Activated CD8-positive, alpha-beta T cell treated with anti-CD3 and anti-CD28 coated beads for 36 hours (primary cell): Measurements from ENCODE around the gene DRG2. TPM values are rescaled to one million over a fixed set of nuclear protein-coding genes. Genes with fewer than 3 reads are reported as not detected.

Source experiments
- ATAC-seq: fragments of 200-7000 bp; cut with Tn5 transposase; one replicate; pipeline ENCODE4 v1.10.0; 2021; ENCODE audit warnings: mild to moderate bottlenecking, moderate library complexity
- CTCF ChIA-PET: fragments of 350-600 bp; sonication (Branson Sonifier 250); formaldehyde crosslinking; loops from one replicate; lab custom pipeline; 2021; ENCODE audit warnings: antibody characterized with exemption; lab: Charles Lee
- POLR2A ChIA-PET: fragments of 350-600 bp; sonication (Branson Sonifier 250); formaldehyde crosslinking; loops from one replicate; lab custom pipeline; 2021; ENCODE audit warnings: antibody characterized with exemption; lab: Charles Lee
- DNase-seq: peaks from one replicate; pipeline ENCODE4 v3.0.0-alpha.2; 2020
- H3K27ac Mint-ChIP-seq: one replicate; pipeline ENCODE4 v1.8.0; 2021; ENCODE audit warnings: mild to moderate bottlenecking, mixed read lengths
- H3K27me3 Mint-ChIP-seq: one replicate; pipeline ENCODE4 v1.8.0; 2021; ENCODE audit warnings: mixed read lengths
- H3K36me3 Mint-ChIP-seq: one replicate; pipeline ENCODE4 v1.8.0; 2021; ENCODE audit warnings: low read depth, mixed read lengths
- H3K4me1 Mint-ChIP-seq: one replicate; pipeline ENCODE4 v1.8.0; 2021; ENCODE audit warnings: low read depth, mixed read lengths
- H3K4me3 Mint-ChIP-seq: one replicate; pipeline ENCODE4 v1.8.0; 2021; ENCODE audit warnings: mild to moderate bottlenecking, moderate library complexity, mixed read lengths
- H3K9me3 Mint-ChIP-seq: one replicate; pipeline ENCODE4 v1.8.0; 2021; ENCODE audit warnings: mixed read lengths
- CTCF ChIP-seq: fragments of 200-600 bp; IDR thresholded peaks from one replicate; pipeline ENCODE4 v1.8.0; 2022; ENCODE audit warnings: antibody characterized with exemption, mild to moderate bottlenecking
- intact Hi-C: fragments of 100-400 bp; cut with micrococcal nuclease; formaldehyde crosslinking; loops from one replicate; pipeline ENCODE4 v1.10.0; 2022
- total RNA-seq, 2 experiments: library from RNA; stranded (reverse); gene quantifications; one replicate each; pipeline ENCODE4 v1.2.3, GENCODE V29; 2021

The DRG2 gene
- total RNA-seq, 2 experiments from 2014 or later, result 45.0 to 45.1 TPM

DNA sequence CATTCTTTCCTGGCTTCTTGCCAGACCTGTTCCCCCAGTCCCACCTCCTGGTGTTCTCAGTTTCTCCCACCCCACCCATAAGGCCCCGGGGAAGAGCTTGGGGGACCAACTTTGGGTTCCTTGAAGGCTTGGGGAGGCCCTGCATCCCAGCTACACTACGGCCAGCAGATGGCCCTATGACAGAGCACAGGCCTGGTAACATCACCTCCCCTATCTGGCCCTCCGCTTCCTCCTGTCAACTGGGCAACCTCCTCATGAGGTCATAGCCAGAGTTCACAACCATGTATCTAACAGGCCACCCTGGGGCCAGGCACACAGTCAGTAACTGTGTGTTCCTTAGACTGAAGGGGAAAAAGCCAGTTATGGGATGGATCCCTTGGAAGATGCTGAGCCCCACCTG is 52.2 kb downstream of the DRG2 start:
- ChIA-PET CTCF (interaction anchor here (0.9 to 4.4 kb wide), 5 partner anchors 15 to 76 kb away, joined by 3 to 43 read pairs (median 4); no protein-coding TSS in a partner anchor), POLR2A (no interaction called here)
- Mint-ChIP-seq H3K27ac (no peak overlapping the region), H3K4me3 (no peak overlapping the region), H3K36me3 (no peaks in the 10 kb centered on the region), H3K27me3 (no peaks in the 10 kb centered on the region), H3K4me1 (no peaks in the 10 kb centered on the region), H3K9me3 (no peaks in the 10 kb centered on the region)
- intact Hi-C loops, result loop anchor here (2.0 kb wide), 2 partner anchors 47 to 77 kb away; no protein-coding TSS in a partner anchor
- ATAC-seq (no peak), DNase-seq (no peak)
- TF ChIP-seq CTCF, result no peak

DNA sequence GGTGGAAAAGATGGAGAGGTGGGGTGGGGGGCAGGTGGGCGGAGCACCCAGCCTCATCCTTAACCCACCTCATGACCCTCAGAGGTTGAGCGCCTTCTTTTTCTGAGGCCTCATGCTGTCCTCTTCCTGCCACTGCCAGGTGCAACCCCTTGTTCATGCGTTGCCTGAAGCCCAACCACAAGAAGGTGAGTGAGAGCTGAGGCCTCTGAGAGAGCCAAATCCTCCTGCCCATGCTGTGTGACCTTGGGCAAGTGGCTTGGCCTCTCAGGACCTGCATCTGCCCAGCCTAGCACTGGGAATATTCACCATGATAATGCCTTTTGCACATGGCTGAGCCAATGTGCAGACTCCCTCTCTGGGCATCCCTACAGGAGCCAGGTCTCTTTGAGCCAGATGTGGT is 52.9 kb downstream of the DRG2 start:
- Mint-ChIP-seq H3K4me3 (no peak overlapping the region), H3K27ac (no peak overlapping the region), H3K4me1 (no peaks in the 10 kb centered on the region), H3K36me3 (no peaks in the 10 kb centered on the region), H3K9me3 (no peaks in the 10 kb centered on the region), H3K27me3 (no peaks in the 10 kb centered on the region)
- DNase-seq (no peak), ATAC-seq (no peak)
- POLR2A ChIA-PET, result interaction anchor here (0.7 kb wide), 1 partner anchor 44 kb away, joined by 3 read pairs; no protein-coding TSS in a partner anchor
- CTCF ChIA-PET, result interaction anchor here (0.6 to 5.6 kb wide), 17 partner anchors 11 to 76 kb away, joined by 3 to 69 read pairs (median 4); partner anchors contain the start of gene ALKBH5
- TF ChIP-seq CTCF, result no peak
- intact Hi-C loops, result loop anchor here (2.0 kb wide), 2 partner anchors 46 to 76 kb away; no protein-coding TSS in a partner anchor

- Mint-ChIP-seq H3K4me1 (no peaks in the 10 kb centered on the region), H3K4me3 (no peak overlapping the region), H3K9me3 (no peaks in the 10 kb centered on the region), H3K27ac (no peak overlapping the region), H3K36me3 (no peaks in the 10 kb centered on the region), H3K27me3 (no peaks in the 10 kb centered on the region)
- intact Hi-C loops, result loop anchor here (2.0 kb wide), 2 partner anchors 45 to 75 kb away; no protein-coding TSS in a partner anchor
- DNase-seq (peak; percentile 66), ATAC-seq (peak; percentile 74)
- TF ChIP-seq CTCF, result peak; percentile 73
- ChIA-PET POLR2A (interaction anchor here (0.7 to 1.0 kb wide), 2 partner anchors 17 to 43 kb away, joined by 3 to 4 read pairs; no protein-coding TSS in a partner anchor), CTCF (interaction anchor here (0.6 to 5.6 kb wide), 22 partner anchors 12 to 76 kb away, joined by 3 to 69 read pairs (median 4); partner anchors contain the start of gene ALKBH5)
Measured at GRCh38 chr17:18141210-18141803, 53.6 kb downstream of the DRG2 start.

- Mint-ChIP-seq H3K4me3 (no peak overlapping the region), H3K4me1 (no peaks in the 10 kb centered on the region), H3K36me3 (no peaks in the 10 kb centered on the region), H3K27ac (no peak overlapping the region), H3K9me3 (no peaks in the 10 kb centered on the region), H3K27me3 (no peaks in the 10 kb centered on the region)
- DNase-seq (no peak), ATAC-seq (no peak)
- POLR2A ChIA-PET, result interaction anchor here (1.0 kb wide), 1 partner anchor 16 kb away, joined by 4 read pairs; no protein-coding TSS in a partner anchor
- intact Hi-C loops, result no loop called here
- TF ChIP-seq CTCF, result no peak
- CTCF ChIA-PET, result interaction anchor here (0.7 to 5.6 kb wide), 10 partner anchors 11 to 74 kb away, joined by 3 to 69 read pairs (median 6); partner anchors contain the start of gene ALKBH5
Measured at GRCh38 chr17:18142417-18142816, 54.7 kb downstream of the DRG2 start.
